Measurements from ENCODE around the gene ST6GALNAC5.

ST6GALNAC5 gene

DNA sequence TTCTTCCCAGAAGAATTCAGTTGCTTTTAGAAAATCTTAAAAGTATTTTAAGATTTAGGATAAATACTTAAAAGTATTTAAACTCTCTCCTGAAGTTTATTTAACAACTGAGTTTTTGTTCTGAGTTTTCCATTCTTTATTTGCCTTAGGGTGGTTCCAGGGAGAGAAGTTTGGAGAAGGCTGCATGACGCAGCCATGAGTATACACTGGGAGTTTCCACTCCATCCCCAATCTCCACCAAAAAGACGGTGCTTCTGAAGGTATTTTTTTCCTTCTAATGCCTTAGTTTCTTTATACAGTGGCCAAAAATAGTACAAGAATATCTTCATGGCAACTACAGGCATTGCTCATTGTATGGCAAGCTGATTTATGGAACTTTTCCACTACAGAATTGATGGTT, 122.7 kb downstream of the ST6GALNAC5 start:
- ChIA-PET POLR2A (no interaction called here), CTCF (no interaction called here)
- Histone ChIP-seq H3K27ac (ENCODE audit: extremely low read depth, low read depth, low read length) (no peak overlapping the region), H3K9me3 (ENCODE audit: control insufficient read depth, insufficient read depth, low read depth, low read length) (no peaks in the 10 kb centered on the region), H3K4me1 (ENCODE audit: control insufficient read depth, insufficient read depth, low read length) (no peaks in the 10 kb centered on the region), H3K36me3 (ENCODE audit: control insufficient read depth in 2 of 2, insufficient read depth in 1 of 2, low read length in 2 of 2) (no peaks in the 10 kb centered on the region), H3K4me3 (ENCODE audit: low read depth, low read length) (no peak overlapping the region)
- TF ChIP-seq, protein P1, sequence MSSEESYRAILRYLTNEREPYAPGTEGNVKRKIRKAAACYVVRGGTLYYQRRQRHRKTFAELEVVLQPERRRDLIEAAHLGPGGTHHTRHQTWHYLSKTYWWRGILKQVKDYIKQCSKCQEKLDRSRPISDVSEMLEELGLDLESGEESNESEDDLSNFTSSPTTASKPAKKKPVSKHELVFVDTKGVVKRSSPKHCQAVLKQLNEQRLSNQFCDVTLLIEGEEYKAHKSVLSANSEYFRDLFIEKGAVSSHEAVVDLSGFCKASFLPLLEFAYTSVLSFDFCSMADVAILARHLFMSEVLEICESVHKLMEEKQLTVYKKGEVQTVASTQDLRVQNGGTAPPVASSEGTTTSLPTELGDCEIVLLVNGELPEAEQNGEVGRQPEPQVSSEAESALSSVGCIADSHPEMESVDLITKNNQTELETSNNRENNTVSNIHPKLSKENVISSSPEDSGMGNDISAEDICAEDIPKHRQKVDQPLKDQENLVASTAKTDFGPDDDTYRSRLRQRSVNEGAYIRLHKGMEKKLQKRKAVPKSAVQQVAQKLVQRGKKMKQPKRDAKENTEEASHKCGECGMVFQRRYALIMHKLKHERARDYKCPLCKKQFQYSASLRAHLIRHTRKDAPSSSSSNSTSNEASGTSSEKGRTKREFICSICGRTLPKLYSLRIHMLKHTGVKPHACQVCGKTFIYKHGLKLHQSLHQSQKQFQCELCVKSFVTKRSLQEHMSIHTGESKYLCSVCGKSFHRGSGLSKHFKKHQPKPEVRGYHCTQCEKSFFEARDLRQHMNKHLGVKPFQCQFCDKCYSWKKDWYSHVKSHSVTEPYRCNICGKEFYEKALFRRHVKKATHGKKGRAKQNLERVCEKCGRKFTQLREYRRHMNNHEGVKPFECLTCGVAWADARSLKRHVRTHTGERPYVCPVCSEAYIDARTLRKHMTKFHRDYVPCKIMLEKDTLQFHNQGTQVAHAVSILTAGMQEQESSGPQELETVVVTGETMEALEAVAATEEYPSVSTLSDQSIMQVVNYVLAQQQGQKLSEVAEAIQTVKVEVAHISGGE (tag by site-specific recombination; conservative IDR thresholded peaks at IDR 0.05; ENCODE audit: low read depth), result no peak
- TF ChIP-seq ZNF366 (tag by site-specific recombination; conservative IDR thresholded peaks at IDR 0.05), result no peak
- TF ChIP-seq, protein P2, sequence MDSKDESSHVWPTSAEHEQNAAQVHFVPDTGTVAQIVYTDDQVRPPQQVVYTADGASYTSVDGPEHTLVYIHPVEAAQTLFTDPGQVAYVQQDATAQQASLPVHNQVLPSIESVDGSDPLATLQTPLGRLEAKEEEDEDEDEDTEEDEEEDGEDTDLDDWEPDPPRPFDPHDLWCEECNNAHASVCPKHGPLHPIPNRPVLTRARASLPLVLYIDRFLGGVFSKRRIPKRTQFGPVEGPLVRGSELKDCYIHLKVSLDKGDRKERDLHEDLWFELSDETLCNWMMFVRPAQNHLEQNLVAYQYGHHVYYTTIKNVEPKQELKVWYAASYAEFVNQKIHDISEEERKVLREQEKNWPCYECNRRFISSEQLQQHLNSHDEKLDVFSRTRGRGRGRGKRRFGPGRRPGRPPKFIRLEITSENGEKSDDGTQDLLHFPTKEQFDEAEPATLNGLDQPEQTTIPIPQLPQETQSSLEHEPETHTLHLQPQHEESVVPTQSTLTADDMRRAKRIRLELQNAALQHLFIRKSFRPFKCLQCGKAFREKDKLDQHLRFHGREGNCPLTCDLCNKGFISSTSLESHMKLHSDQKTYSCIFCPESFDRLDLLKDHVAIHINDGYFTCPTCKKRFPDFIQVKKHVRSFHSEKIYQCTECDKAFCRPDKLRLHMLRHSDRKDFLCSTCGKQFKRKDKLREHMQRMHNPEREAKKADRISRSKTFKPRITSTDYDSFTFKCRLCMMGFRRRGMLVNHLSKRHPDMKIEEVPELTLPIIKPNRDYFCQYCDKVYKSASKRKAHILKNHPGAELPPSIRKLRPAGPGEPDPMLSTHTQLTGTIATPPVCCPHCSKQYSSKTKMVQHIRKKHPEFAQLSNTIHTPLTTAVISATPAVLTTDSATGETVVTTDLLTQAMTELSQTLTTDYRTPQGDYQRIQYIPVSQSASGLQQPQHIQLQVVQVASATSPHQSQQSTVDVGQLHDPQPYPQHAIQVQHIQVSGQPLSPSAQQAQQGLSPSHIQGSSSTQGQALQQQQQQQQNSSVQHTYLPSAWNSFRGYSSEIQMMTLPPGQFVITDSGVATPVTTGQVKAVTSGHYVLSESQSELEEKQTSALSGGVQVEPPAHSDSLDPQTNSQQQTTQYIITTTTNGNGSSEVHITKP (tag by site-specific recombination; IDR thresholded peaks at IDR 0.05), result no peak
- TF ChIP-seq ZNF830 (tag by site-specific recombination; IDR thresholded peaks at IDR 0.05; ENCODE audit: low read depth), result no peak
- TF ChIP-seq ZSCAN23 (tag by site-specific recombination; IDR thresholded peaks at IDR 0.05), result no peak
- TF ChIP-seq ZBTB10 (tag by site-specific recombination; IDR thresholded peaks at IDR 0.05), result no peak
- TF ChIP-seq, protein P3, sequence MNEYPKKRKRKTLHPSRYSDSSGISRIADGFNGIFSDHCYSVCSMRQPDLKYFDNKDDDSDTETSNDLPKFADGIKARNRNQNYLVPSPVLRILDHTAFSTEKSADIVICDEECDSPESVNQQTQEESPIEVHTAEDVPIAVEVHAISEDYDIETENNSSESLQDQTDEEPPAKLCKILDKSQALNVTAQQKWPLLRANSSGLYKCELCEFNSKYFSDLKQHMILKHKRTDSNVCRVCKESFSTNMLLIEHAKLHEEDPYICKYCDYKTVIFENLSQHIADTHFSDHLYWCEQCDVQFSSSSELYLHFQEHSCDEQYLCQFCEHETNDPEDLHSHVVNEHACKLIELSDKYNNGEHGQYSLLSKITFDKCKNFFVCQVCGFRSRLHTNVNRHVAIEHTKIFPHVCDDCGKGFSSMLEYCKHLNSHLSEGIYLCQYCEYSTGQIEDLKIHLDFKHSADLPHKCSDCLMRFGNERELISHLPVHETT (tag by site-specific recombination; IDR thresholded peaks at IDR 0.05), result no peak
- TF ChIP-seq, protein P4, sequence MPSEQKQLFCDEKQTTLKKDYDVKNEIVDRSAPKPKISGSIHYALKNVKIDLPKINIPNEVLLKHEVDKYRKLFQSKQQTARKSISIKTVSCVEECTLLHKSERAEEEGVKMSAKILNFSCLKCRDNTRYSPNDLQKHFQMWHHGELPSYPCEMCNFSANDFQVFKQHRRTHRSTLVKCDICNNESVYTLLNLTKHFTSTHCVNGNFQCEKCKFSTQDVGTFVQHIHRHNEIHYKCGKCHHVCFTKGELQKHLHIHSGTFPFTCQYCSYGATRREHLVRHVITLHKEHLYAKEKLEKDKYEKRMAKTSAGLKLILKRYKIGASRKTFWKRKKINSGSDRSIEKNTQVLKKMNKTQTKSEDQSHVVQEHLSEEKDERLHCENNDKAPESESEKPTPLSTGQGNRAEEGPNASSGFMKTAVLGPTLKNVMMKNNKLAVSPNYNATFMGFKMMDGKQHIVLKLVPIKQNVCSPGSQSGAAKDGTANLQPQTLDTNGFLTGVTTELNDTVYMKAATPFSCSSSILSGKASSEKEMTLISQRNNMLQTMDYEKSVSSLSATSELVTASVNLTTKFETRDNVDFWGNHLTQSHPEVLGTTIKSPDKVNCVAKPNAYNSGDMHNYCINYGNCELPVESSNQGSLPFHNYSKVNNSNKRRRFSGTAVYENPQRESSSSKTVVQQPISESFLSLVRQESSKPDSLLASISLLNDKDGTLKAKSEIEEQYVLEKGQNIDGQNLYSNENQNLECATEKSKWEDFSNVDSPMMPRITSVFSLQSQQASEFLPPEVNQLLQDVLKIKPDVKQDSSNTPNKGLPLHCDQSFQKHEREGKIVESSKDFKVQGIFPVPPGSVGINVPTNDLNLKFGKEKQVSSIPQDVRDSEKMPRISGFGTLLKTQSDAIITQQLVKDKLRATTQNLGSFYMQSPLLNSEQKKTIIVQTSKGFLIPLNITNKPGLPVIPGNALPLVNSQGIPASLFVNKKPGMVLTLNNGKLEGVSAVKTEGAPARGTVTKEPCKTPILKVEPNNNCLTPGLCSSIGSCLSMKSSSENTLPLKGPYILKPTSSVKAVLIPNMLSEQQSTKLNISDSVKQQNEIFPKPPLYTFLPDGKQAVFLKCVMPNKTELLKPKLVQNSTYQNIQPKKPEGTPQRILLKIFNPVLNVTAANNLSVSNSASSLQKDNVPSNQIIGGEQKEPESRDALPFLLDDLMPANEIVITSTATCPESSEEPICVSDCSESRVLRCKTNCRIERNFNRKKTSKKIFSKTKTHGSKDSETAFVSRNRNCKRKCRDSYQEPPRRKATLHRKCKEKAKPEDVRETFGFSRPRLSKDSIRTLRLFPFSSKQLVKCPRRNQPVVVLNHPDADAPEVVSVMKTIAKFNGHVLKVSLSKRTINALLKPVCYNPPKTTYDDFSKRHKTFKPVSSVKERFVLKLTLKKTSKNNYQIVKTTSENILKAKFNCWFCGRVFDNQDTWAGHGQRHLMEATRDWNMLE (tag by site-specific recombination; conservative IDR thresholded peaks at IDR 0.05; ENCODE audit: low read depth), result no peak
